Ammon's horn (tissue), 1 donor: ENCODE data around the gene CBX1.
"Not testable (repeated sequence)": the region's sequence is repeated elsewhere in the genome, so short reads cannot be mapped to it uniquely, and the experiment has no call there.

Experiments
- DNase-seq: peaks from one replicate; pipeline ENCODE4 v3.0.0-alpha.2; 2016; ENCODE audit warnings: low spot score

The CBX1 gene

GRCh38 chr17:48072811-48073210 lies 28.5 kb downstream of the CBX1 start:
- not testable (repeated sequence) for DNase-seq

- DNase-seq: no peak
Measured at GRCh38 chr17:48071654-48072053, 29.6 kb downstream of the CBX1 start.

- DNase-seq: no peak
Measured at GRCh38 chr17:48070195-48070594, 31.1 kb downstream of the CBX1 start.

- no peak for DNase-seq
Measured at GRCh38 chr17:48068491-48068961, 32.8 kb downstream of the CBX1 start.

DNA sequence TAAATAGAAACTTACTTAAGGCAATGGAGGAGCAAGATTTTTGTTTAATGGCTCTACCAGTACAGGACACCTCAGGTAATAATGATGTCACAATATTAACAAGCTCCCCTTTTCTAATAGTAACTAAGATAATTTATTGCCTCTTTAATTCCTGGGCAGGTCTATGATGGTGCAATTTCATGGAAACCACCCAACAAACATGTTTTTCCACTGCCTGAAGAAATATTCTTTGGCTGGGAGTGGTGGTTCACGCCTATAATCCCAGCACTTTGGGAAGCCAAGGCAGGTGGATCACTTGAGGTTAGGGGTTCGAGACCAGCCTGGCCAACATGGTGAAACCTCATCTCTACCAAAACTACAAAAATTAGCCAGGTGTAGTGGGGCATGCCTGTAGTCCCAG lies 33.5 kb downstream of the CBX1 start:
- DNase-seq: not testable (repeated sequence)

- DNase-seq: no peak
Measured at GRCh38 chr17:48067245-48067644, 34.0 kb downstream of the CBX1 start.

DNA sequence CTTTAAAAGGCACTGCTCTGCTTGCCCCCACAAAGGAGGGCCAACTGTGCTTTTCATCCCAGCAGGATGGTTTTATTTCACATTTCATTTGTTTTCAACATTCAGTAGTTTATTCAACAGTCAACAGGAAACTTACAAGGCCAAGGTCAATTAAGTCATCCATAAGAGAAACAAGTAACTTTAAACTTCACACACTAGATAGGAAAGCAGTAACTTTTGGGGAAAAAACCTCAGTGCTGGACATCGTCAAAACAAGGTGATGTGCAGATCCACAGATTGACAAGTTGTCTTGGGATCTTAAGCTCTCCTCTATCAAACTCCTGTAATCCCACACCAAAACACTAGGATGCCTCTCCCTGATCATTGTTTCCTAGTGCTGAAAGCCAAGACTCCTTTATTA lies 34.6 kb downstream of the CBX1 start:
- DNase-seq: no peak

GRCh38 chr17:48066192-48066591 lies 35.1 kb downstream of the CBX1 start:
- no peak for DNase-seq

DNA sequence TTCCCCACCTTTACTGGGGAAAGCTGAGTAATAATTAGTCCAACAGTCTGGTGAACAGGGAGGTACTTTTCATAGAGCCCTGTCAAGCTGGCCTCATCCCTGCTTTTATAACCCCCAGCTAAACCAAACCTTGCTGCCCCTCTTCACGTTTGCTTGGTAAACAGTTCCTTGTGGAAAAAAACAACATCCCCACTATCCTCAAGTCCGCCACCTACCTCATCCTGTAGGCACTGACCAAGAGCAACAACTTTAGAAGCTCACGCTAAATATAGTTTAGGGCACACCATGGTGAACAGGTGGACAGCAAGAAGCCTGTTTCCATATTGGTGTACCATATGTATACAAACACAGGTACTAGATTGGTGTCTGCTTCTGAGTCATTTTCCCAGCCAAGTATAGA lies 36.6 kb downstream of the CBX1 start:
- no peak for DNase-seq

DNA sequence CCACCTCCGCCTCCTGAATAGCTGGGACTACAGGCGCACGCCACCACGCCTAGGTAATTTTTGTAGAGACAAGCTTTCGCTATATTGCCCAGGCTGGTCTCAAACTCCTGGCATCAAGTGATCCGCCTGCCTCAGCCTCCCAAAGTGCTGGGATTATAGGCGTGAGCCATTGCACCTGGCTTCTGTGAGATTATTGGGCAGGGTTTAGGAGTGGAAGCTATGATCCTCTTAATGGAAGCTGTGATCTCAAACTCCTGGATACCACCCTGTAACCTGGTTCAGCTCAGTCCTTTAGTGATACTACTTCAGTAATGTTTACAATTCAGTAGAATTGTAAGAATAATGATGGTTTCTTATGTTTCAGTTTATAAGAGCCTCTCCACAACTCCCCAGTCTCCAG lies 39.0 kb downstream of the CBX1 start:
- no peak for DNase-seq

DNA sequence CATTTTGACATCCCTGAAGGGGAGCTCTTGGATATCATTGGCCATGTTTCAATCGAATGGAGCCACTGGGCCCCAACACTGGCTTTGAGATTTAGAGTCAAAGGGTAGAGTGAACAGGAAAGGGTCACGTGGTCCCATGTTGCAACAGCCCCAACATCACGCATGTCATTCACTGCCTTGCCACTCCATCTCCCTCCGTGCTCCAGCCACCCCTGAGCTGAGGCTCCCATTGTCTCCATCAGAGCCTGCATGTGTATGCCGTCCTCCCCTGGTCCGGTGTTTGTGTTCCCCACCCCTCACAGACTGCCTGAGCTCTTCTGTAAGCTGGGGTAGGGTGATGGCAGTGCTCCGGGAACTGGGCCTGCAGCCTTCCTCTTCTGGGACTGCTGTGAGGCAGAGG lies 41.0 kb downstream of the CBX1 start:
- DNase-seq: no peak

- no peak for DNase-seq
Measured at GRCh38 chr17:48059125-48059668, 42.1 kb downstream of the CBX1 start.

DNA sequence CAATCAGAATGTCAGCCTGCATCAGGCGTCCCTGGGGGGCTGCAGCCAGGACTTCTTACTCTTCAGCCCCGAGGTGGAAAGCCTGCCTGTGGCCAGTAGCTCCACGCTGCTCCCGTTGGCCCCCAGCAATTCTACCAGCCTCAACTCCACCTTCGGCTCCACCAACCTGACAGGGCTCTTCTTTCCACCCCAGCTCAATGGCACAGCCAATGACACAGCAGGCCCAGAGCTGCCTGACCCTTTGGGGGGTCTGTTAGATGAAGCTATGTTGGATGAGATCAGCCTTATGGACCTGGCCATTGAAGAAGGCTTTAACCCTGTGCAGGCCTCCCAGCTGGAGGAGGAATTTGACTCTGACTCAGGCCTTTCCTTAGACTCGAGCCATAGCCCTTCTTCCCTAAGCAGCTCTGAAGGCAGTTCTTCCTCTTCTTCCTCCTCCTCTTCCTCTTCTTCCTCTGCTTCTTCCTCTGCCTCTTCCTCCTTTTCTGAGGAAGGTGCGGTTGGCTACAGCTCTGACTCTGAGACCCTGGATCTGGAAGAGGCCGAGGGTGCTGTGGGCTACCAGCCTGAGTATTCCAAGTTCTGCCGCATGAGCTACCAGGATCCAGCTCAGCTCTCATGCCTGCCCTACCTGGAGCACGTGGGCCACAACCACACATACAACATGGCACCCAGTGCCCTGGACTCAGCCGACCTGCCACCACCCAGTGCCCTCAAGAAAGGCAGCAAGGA lies 42.7 kb downstream of the CBX1 start:
- DNase-seq: no peak

DNA sequence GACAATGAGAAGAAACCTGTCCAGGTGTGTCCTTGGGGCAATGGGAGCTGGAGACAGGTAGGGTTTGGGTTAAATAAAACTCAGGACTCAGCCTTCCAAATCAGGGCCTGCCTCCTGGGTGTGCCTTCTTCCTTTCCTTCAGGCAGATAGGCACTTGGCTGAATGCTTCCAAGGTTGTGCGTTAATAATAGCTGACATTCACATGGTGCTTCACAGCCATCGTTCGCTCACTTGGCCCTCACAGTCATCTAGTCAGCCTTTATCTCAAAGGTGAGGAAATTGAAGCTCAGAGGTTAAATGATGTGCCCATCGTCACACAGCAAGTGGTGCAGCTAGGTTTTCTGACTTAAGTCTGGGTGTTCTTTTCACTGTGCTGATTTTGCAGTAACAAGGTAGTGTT lies 43.7 kb downstream of the CBX1 start:
- DNase-seq: no peak

- no peak for DNase-seq
Measured at GRCh38 chr17:48056879-48057278, 44.4 kb downstream of the CBX1 start.

GRCh38 chr17:48056246-48056745 lies 45.0 kb downstream of the CBX1 start:
- DNase-seq: no peak

DNA sequence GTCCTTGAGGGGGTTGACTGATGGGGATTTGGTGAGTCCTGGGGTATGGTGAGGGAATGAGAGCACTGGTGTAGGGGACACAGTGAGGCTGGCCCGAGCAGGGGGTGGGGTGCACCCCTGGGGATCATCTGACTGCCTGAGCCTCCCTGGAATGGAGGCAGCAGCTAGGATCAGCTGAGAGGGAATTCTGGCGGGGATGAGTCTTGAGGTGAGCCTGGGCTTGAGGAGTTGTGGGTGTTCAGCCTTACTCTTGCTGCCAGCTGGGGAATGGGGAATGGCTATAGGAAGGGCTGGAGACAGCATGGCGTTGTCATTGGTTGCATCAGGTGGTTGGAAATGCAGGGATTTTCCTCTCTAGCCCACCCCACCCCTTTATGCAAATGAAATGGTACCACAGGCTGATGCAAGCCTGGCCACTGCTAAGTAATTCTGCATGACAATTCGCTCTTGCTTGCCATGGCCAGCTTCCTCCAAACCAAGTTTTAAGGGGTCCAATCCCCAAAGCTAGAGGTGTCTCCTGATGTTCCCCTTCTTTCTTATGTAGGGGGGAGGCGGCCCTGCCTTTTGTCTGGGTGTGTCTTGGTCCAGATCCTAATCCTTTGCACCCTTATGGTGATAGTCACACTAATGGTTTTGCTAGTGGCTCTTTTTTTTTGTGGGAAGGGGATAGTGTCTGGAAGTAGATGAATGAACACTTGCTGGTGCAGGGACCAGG lies 45.6 kb downstream of the CBX1 start:
- DNase-seq: no peak

DNA sequence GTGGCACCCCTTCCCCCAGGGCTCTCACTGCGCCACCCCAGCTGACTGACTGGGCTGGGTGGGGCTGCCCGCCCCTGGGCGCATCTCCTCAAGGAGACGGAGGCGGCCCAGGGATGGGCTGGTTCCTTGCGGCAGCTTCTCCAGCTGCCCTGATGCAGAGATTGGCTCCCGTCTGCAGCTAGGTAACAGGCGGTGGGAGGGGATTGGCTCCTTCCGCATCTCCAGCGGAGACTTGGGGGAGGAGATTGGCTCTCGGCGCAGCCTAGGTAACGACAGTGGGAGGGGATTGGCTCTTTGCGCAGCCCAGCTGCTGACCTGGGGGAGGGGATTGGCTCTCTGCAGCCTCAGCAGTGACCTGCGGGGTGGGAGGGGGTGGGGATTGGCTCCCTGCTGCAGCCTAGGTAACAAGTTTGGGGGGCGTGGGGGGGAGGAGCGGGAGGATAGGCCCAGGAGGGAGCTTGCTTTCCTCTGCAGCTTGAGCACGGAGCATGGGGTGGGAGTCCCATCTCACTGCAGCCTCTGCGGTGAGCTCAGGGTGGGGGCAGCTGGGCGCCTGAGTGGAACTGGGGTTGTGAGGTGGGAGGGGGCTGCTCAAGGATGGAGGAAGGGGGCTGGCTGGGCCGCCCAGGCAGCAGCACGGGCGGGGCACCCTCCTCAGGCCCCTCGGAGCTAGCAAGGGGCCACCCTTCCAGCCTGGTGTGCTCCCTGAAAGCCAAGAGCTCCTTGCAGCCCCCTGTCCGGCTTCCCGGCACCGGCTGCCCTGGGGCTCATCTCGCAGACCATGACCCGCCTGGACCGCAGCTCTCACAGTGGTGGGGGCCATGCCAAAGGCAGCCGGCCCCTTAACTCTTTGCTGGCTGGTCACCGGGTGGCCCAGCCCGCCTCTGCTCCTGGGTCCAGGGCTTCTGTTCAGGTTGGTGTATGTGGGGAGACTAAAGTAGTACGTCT lies 46.8 kb downstream of the CBX1 start:
- DNase-seq: peak; percentile 87

GRCh38 chr17:48053758-48054237 lies 47.5 kb downstream of the CBX1 start:
- DNase-seq: no peak

DNA sequence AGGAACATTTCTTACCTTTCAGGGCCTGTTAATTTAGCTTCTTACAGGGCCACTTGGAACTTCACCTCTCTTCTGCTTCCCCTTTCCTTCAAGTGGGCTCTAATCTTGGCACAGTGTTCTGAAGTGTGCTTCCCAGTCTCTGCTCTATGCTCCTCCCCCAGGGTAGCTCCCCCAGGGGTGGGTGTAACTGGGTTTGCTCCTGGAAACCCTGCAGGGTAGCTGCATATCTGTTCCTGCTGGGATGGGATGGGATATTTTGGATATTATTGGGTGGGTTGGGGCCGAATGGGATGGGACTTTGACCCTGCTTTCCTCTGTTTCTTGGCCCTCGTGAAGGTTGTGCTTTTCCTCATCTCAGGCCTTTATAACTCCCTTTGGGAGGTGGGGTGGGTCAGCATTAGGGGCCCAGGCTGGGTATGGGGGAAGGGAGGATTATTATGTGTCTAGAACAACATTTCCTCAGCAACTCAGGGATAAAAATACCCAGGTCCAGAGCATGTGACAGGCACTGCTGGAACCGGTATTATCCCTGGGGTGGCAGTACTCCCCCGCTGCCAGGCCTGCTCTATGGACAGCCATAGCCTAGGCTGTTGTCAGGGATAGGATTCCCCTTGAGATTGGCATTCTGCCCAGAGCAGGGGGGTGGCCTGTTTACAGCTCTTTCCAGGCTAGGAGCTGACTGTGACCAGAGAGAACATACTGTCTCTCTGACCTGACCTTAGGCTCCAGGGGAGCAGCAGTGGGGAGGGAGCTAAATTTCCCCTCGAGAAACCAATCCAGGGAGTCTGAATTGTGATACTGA lies 48.1 kb downstream of the CBX1 start:
- DNase-seq: peak; percentile 74
